ENCODE data around the gene WDR48. TPM values are rescaled to one million over a fixed set of nuclear protein-coding genes. Genes with fewer than 3 reads are reported as not detected.

WDR48 gene
- polyA plus RNA-seq, 1 donor (not counting 4 experiments of a cell fraction or from before 2014, with no cell fraction given), result 29.7 TPM

DNA sequence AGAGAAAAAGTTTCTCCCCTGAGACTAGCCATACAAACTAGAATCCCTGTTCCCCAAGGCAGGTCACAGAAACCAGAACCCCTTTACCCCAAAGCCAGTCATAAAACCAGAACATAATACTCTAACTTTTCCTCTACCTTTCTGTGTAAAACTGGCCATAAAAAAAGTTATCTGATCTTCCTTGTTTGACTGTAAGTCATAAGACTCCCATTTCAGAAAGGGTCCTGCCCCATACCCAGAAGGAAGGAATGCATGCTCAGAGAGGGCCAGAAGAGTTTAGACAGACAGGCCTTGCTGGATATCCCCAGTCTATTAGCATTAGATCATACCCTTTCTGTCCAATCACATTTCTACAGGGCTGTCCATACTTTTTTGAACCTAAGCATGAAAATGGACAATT is 27.3 kb upstream of the WDR48 start:
- no peaks in the 10 kb centered on the region for H4K20me1 ChIP-seq (ENCODE audit: control insufficient read depth, extremely low read depth, insufficient read depth, low read length)
- dilution Hi-C loops (cut with MboI; ENCODE audit: extremely low pct_ligation_motif_present, low sequenced_read_pairs), result no loop called here
- H3K27me3 ChIP-seq (ENCODE audit: control insufficient read depth, extremely low read depth, insufficient read depth, low read length), result peaks cover 5% of the 10 kb centered on the region
- no peaks in the 10 kb centered on the region for H3K9me1 ChIP-seq (ENCODE audit: control insufficient read depth, extremely low read depth, insufficient read depth, low read length)
- TF ChIP-seq, protein P1, sequence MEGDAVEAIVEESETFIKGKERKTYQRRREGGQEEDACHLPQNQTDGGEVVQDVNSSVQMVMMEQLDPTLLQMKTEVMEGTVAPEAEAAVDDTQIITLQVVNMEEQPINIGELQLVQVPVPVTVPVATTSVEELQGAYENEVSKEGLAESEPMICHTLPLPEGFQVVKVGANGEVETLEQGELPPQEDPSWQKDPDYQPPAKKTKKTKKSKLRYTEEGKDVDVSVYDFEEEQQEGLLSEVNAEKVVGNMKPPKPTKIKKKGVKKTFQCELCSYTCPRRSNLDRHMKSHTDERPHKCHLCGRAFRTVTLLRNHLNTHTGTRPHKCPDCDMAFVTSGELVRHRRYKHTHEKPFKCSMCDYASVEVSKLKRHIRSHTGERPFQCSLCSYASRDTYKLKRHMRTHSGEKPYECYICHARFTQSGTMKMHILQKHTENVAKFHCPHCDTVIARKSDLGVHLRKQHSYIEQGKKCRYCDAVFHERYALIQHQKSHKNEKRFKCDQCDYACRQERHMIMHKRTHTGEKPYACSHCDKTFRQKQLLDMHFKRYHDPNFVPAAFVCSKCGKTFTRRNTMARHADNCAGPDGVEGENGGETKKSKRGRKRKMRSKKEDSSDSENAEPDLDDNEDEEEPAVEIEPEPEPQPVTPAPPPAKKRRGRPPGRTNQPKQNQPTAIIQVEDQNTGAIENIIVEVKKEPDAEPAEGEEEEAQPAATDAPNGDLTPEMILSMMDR (optimal IDR thresholded peaks at IDR 0.05 in 1 of 3, IDR thresholded peaks at IDR 0.05 in 1 of 3, conservative IDR thresholded peaks at IDR 0.05 in 1 of 3; ENCODE audit: extremely low read depth in 1 of 3, insufficient read depth in 2 of 3, low read length in 3 of 3), result no peak
- TF ChIP-seq EZH2 (IDR thresholded peaks at IDR 0.05; ENCODE audit: low read length), result no peak
- H3K79me2 ChIP-seq (ENCODE audit: control insufficient read depth, insufficient read depth, low read length), result no peaks in the 10 kb centered on the region
- H3K9me3 ChIP-seq (ENCODE audit: control insufficient read depth, low read depth, low read length), result no peaks in the 10 kb centered on the region
- no peak overlapping the region for H3K4me3 ChIP-seq (ENCODE audit: control insufficient read depth in 2 of 3, extremely low read depth in 1 of 3, insufficient read depth in 2 of 3, low read depth in 1 of 3, low read length in 3 of 3)
- H3K4me2 ChIP-seq (ENCODE audit: control insufficient read depth, extremely low read depth, insufficient read depth, low read depth, low read length), result no peak overlapping the region
- FAIRE-seq (no peak), DNase-seq (ENCODE audit: low read depth, low spot score) (no peak)
- H3K27ac ChIP-seq (ENCODE audit: control insufficient read depth, insufficient read depth, low read length), result no peak overlapping the region
- H3K9ac ChIP-seq (ENCODE audit: control insufficient read depth, extremely low read depth, insufficient read depth, low read length), result no peak overlapping the region
- no peaks in the 10 kb centered on the region for H3K4me1 ChIP-seq (ENCODE audit: control insufficient read depth, extremely low read depth, insufficient read depth, low read length)
- H2AFZ ChIP-seq (ENCODE audit: control insufficient read depth, low read length), result no peak overlapping the region
- no peaks in the 10 kb centered on the region for H3K36me3 ChIP-seq (ENCODE audit: control insufficient read depth in 2 of 2, extremely low read depth in 1 of 2, insufficient read depth in 2 of 2, low read length in 2 of 2)

DNA sequence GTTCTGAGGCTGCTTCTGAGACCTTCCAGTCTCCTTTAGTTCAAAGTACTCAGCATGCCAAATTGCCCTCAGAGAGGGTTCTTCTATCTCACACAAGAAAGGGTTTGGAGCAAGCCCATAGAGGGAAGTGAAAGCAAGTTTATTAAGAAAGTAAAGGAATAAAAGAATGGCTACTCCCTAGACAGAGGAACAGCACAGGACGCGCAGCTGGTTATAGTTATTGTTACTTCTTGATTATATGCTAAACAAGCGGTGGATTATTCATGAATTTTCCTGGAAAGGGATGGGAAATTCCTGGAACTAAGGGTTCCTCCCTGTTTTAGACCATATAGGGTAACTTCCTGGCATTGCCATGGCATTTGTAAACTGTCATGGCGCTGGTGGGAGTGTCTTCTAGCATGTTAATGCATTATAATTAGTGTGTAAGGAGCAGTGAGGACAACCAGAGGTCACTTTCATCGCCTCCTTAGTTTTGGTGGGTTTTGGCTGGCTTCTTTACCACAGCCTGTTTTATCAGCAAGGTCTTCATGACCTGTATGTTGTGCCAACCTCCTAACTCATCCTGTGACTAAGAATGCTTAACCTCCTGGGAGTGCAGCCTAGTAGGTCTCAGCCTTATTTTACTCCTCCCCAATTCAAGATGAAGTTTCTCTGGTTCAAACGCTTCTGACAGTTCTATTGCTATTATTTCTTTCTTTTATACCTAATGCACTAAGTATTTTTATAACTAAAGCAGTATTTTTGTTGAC is 26.4 kb upstream of the WDR48 start:
- Histone ChIP-seq H4K20me1 (ENCODE audit: control insufficient read depth, extremely low read depth, insufficient read depth, low read length) (no peaks in the 10 kb centered on the region), H3K79me2 (ENCODE audit: control insufficient read depth, insufficient read depth, low read length) (no peaks in the 10 kb centered on the region), H2AFZ (ENCODE audit: control insufficient read depth, low read length) (no peak overlapping the region), H3K4me3 (ENCODE audit: control insufficient read depth in 2 of 3, extremely low read depth in 1 of 3, insufficient read depth in 2 of 3, low read depth in 1 of 3, low read length in 3 of 3) (no peak overlapping the region), H3K4me1 (ENCODE audit: control insufficient read depth, extremely low read depth, insufficient read depth, low read length) (no peaks in the 10 kb centered on the region), H3K9me3 (ENCODE audit: control insufficient read depth, low read depth, low read length) (no peaks in the 10 kb centered on the region), H3K36me3 (ENCODE audit: control insufficient read depth in 2 of 2, extremely low read depth in 1 of 2, insufficient read depth in 2 of 2, low read length in 2 of 2) (no peaks in the 10 kb centered on the region), H3K9ac (ENCODE audit: control insufficient read depth, extremely low read depth, insufficient read depth, low read length) (no peak overlapping the region), H3K27ac (ENCODE audit: control insufficient read depth, insufficient read depth, low read length) (no peak overlapping the region), H3K4me2 (ENCODE audit: control insufficient read depth, extremely low read depth, insufficient read depth, low read depth, low read length) (no peak overlapping the region), H3K27me3 (ENCODE audit: control insufficient read depth, extremely low read depth, insufficient read depth, low read length) (peaks cover 9% of the 10 kb centered on the region), H3K9me1 (ENCODE audit: control insufficient read depth, extremely low read depth, insufficient read depth, low read length) (no peaks in the 10 kb centered on the region)
- FAIRE-seq (no peak), DNase-seq (ENCODE audit: low read depth, low spot score) (no peak)
- TF ChIP-seq, protein P1 (optimal IDR thresholded peaks at IDR 0.05 in 1 of 3, IDR thresholded peaks at IDR 0.05 in 1 of 3, conservative IDR thresholded peaks at IDR 0.05 in 1 of 3; ENCODE audit: extremely low read depth in 1 of 3, insufficient read depth in 2 of 3, low read length in 3 of 3), result no peak
- TF ChIP-seq EZH2 (IDR thresholded peaks at IDR 0.05; ENCODE audit: low read length), result no peak
- dilution Hi-C loops (cut with MboI; ENCODE audit: extremely low pct_ligation_motif_present, low sequenced_read_pairs), result no loop called here
